Esophagus muscularis mucosa (tissue), 3 donors: ENCODE data around the gene CD79B.

Experiments used
- CTCF ChIP-seq, 3 experiments: fragments of 200-600 bp in 2 of 3; fragments of 450-650 bp in 1 of 3; sonication (generic) in 2 of 3; IDR thresholded peaks; one replicate each; pipeline ENCODE4 v1.5.1; 2017 to 2019; ENCODE audit warnings: antibody characterized with exemption in 3 of 3, mild to moderate bottlenecking in 2 of 3, moderate library complexity in 1 of 3
- POLR2A ChIP-seq: fragments of 450-650 bp; IDR thresholded peaks from one replicate; pipeline ENCODE4 v1.6.1; 2017; ENCODE audit warnings: antibody characterized with exemption, moderate library complexity, mild to moderate bottlenecking, low read depth
- POLR2AphosphoS5 ChIP-seq, 2 donors: sonication (generic); formaldehyde crosslinking; IDR thresholded peaks; one replicate each; pipeline ENCODE4 v1.6.1; 2017; ENCODE audit warnings: antibody characterized with exemption in 2 of 2

- no peak for TF ChIP-seq CTCF (IDR thresholded peaks at IDR 0.05)
- TF ChIP-seq POLR2A, result no peak
- no peak for TF ChIP-seq POLR2AphosphoS5 (IDR thresholded peaks at IDR 0.05)
Measured at GRCh38 chr17:63939884-63940283, 7.8 kb upstream of the CD79B start.
